Parathyroid adenoma (tissue), 2 donors: Measurements from ENCODE around the gene MIP.

Source experiments
- H2AFZ ChIP-seq: fragments of 300-600 bp; sonication (generic); one replicate; pipeline ENCODE4 v1.7.0; 2017; ENCODE audit warnings: antibody characterized with exemption, mild to moderate bottlenecking
- H3K27ac ChIP-seq: fragments of 300-600 bp; sonication (generic); one replicate; pipeline ENCODE4 v1.7.0; 2017
- H3K27me3 ChIP-seq: fragments of 300-600 bp; sonication (generic); one replicate; pipeline ENCODE4 v1.7.0; 2017; ENCODE audit warnings: low read length; ENCODE audit not compliant: control insufficient read depth, insufficient read depth
- H3K36me3 ChIP-seq: fragments of 300-600 bp; sonication (generic); one replicate; pipeline ENCODE4 v1.7.0; 2017; ENCODE audit warnings: low read length; ENCODE audit not compliant: control insufficient read depth, insufficient read depth
- H3K4me1 ChIP-seq: fragments of 300-600 bp; sonication (generic); one replicate; pipeline ENCODE4 v1.7.0; 2017; ENCODE audit warnings: control low read depth
- H3K4me2 ChIP-seq: fragments of 300-600 bp; sonication (generic); one replicate; pipeline ENCODE4 v1.7.0; 2017; ENCODE audit warnings: low read length
- H3K4me3 ChIP-seq: fragments of 300-600 bp; sonication (generic); one replicate; pipeline ENCODE4 v1.7.0; 2017; ENCODE audit warnings: low read depth, low read length
- H3K79me2 ChIP-seq: fragments of 300-600 bp; sonication (generic); one replicate; pipeline ENCODE4 v1.7.0; 2017; ENCODE audit warnings: control low read depth
- H3K9ac ChIP-seq: fragments of 300-600 bp; sonication (generic); one replicate; pipeline ENCODE4 v1.7.0; 2017; ENCODE audit warnings: mild to moderate bottlenecking
- H3K9me3 ChIP-seq: fragments of 300-600 bp; sonication (generic); one replicate; pipeline ENCODE4 v1.7.0; 2017; ENCODE audit warnings: low read length; ENCODE audit not compliant: control insufficient read depth
- CTCF ChIP-seq: fragments of 300-600 bp; sonication (generic); IDR thresholded peaks from one replicate; pipeline ENCODE4 v1.7.0; 2017; ENCODE audit warnings: antibody characterized with exemption, mild to moderate bottlenecking
- donor health status: primary hyperparathyroidism.

The MIP gene

GRCh38 chr12:56414401-56414800, 40.1 kb downstream of the MIP start:
- no peak overlapping the region for H3K27ac ChIP-seq
- no peaks in the 10 kb centered on the region for H3K79me2 ChIP-seq
- H3K9me3 ChIP-seq = no peaks in the 10 kb centered on the region
- H3K36me3 ChIP-seq = no peaks in the 10 kb centered on the region
- no peak overlapping the region for H3K4me3 ChIP-seq
- no peaks in the 10 kb centered on the region for H3K4me1 ChIP-seq
- no peak overlapping the region for H2AFZ ChIP-seq
- H3K9ac ChIP-seq = no peak overlapping the region
- no peak for TF ChIP-seq CTCF
- no peaks in the 10 kb centered on the region for H3K27me3 ChIP-seq
- no peak overlapping the region for H3K4me2 ChIP-seq

GRCh38 chr12:56413392-56413791, 41.1 kb downstream of the MIP start:
- Histone ChIP-seq H3K36me3 (no peaks in the 10 kb centered on the region), H3K4me2 (no peak overlapping the region), H3K27me3 (no peaks in the 10 kb centered on the region), H3K9ac (no peak overlapping the region), H3K4me1 (no peaks in the 10 kb centered on the region), H3K9me3 (no peaks in the 10 kb centered on the region), H3K27ac (no peak overlapping the region), H2AFZ (no peak overlapping the region), H3K4me3 (no peak overlapping the region), H3K79me2 (no peaks in the 10 kb centered on the region)
- TF ChIP-seq CTCF = no peak

- no peak overlapping the region for H3K27ac ChIP-seq
- H3K36me3 ChIP-seq = no peaks in the 10 kb centered on the region
- no peak overlapping the region for H3K9ac ChIP-seq
- no peaks in the 10 kb centered on the region for H3K4me1 ChIP-seq
- no peaks in the 10 kb centered on the region for H3K9me3 ChIP-seq
- H3K27me3 ChIP-seq = no peaks in the 10 kb centered on the region
- H3K79me2 ChIP-seq = no peaks in the 10 kb centered on the region
- H2AFZ ChIP-seq = no peak overlapping the region
- no peak overlapping the region for H3K4me2 ChIP-seq
- no peak for TF ChIP-seq CTCF
- no peak overlapping the region for H3K4me3 ChIP-seq
Observed at GRCh38 chr12:56411781-56412639, 42.4 kb downstream of the MIP start.

GRCh38 chr12:56410768-56411167, 43.7 kb downstream of the MIP start:
- Histone ChIP-seq H3K4me2 (no peak overlapping the region), H3K4me1 (no peaks in the 10 kb centered on the region), H3K36me3 (no peaks in the 10 kb centered on the region), H3K9ac (no peak overlapping the region), H3K27me3 (no peaks in the 10 kb centered on the region), H3K27ac (no peak overlapping the region), H3K9me3 (no peaks in the 10 kb centered on the region), H2AFZ (no peak overlapping the region), H3K79me2 (no peaks in the 10 kb centered on the region), H3K4me3 (no peak overlapping the region)
- no peak for TF ChIP-seq CTCF
